UCSD-AML1 (cell line): ENCODE measurements around the gene LINC01488.

ENCODE experiments used
- DNase-seq: peaks from one replicate; lab custom pipeline; 2025; ENCODE audit not compliant: unreplicated experiment; lab: John Stamatoyannopoulos, UW

The LINC01488 gene

DNA sequence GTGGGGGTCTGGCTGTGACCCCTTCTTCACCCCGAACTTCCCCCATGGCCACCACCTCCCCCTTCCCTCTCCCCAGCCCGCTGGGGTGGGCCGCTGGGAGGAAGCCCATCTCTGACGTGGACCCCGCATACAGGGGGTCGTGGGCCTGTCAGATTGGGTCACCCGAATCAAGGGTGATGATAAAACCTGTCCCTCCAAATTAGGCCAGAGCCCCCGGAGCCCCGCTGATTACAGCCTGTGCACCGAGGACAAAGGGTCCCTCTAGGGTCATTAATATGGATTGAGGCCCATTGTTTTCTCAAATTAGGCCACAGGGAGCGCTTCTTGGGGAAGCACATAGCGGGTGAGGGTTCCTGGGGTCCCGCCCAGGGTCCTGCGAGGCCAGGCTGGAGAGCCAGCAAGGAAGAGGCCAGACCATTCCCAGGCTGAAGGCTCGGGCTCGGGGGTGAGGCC, 4.9 kb upstream of the LINC01488 start:
- no peak for DNase-seq

DNA sequence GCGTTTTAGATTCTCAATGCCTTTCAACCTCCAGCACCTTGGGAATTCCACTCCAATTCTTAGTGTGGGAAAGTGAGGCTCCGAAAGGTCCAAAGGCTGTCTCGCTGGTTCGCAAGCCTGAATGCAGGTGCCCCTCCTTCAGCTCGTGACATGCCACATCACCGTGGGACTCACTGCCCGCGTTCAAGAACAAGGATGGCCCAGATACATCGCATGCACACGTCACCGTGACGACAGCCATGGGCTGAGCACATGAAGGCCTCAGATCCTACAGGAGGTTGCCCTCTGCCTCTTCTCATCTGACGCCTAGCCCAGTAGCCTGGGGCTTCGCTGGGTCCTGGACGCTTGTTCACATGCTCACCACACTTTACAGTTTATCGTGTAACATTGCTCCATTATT, 4.4 kb upstream of the LINC01488 start:
- no peak for DNase-seq

DNA sequence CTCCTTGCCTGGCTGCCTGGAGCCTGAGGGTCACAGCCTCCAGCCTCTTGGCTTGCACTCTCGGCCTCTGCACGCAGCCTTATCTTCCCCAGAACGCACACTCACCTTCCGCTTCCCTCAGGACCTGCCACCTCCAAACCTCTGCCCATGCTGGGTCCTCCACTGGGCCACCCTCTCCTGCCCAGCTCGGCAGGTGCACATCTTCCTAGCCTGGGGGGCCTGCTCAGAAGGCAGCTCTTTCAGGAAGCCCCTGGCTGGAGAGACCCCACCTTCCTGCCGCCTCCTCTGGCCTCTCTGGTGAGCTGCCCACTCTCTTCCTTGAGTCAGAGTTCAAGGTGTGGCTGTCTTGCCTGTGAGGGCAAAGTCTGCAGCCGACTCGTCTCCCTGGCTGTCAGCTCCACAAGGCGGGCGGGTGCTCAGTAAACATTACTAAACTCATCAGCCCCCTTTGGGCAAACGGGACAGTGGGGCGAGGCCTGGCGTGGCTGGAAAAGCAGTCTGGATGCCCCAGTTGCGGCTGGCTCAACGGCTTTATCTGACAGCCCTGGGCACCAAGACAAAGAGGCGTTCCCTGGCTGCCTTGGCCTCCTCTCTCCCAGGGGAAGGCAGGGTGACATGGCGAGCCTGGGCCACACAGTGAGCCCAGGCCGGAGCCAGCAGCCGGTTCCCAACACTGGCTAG, 1.7 kb upstream of the LINC01488 start:
- no peak for DNase-seq

DNA sequence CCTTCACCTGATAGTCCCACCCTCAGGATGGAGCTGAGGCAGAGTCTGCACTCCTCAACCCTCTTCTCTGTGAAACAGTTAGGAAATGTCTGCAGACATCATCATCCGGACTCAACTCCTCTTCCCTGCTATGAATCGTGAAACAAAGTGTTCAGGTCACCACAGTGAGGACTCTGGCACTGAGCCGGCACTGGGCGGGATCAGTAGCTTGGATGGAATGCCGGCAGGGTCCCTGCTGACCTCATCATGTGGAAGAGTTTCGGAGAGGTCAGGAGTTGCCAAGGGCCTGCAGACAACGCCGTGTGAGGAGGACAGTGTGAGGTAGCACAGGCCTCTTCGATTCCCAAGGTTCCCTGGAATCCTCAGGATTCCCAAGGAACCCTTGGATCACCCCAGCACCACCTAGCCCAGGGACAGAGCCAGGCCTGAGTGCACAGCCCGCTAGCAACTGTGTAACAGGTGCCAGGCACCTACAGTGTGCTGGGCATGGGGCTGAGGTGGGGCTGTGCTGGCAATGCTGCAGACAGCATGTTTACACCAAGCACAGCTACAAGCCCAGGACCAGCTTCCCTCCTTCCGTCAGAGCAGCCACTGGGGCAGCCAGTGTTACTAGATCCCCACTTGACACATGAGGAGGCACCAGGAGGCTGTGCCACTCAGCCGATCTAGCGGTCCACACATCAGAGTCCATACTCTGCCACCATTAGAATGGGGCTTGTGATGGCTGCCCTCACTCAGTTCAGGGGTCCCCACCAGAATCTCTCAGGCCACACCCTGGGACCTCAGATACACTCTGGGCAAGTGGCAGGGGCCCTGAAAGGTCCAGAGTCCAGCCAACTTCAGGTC, 693 bp upstream of the LINC01488 start:
- DNase-seq: no peak

DNA sequence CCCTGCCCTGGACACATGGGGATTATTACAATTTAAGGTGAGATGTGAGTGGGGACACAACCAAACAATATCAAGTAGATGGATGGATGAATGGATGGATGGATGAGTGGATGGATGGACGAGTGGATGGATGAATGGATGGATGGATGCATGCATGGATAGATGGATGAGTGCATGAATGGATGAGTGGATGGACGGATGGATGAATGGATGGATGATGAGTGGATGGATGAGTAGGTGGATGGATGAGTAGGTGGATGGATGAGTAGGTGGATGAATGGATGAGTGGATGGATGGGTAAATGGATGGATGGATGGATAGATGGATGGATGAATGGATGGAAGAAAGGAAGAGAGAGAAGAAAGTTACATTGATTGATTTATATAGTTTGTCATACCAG, 859 bp downstream of the LINC01488 start:
- DNase-seq: no peak

DNA sequence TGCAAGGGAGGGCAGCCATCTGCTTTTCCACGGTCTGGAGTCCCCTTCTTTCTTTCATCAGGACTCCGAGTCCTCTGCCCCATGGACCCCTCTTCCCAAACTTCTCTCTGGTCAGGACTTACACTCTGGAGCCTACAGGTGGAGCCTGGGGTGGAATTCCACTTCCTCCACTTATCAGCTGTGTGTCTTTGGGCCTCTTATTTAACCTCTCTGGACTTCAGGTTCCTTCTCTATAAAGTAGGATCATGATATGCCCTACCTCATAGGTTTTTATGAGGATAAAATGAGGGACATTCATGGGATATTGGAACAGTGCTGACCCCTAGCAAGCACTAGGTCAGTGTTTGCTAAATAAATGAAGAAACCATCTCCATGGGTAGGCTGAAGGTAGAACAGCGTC, 1.7 kb downstream of the LINC01488 start:
- DNase-seq: no peak

DNA sequence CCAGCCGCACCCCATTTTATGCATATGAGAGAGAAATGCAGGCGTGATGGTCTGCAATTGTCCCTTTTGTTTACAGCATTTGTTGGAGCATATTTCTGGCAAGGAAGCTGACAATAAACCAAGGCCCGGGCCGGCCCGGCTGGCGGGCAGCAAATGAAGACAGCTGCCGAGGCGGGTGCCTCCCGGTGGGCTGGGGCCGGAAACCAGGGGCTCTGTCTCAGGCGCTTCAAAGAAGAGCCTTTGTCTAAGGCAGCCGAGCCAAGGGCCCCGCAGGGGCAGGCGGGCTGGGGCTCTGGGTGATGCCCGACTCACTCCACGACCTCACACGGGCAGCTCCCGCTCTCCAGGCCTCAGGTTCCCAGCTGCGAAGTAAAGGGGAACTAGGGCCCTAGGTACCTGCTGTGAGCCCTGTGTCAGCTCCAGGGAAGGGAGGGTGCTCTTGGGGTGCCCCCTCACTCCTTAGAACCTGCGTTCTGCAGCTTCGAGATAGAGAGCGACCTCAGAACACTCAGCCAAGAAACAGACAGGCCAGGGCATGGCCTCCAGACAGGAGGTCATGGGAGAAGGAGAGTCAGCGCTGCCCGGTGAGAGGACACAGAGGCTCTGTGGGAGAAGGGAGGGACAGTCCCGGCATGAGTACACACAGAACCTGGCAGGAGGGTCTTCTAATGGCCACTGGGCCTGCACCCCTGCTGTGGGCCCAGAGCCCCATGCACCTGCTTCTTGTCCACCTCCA, 2.4 kb downstream of the LINC01488 start:
- no peak for DNase-seq

DNA sequence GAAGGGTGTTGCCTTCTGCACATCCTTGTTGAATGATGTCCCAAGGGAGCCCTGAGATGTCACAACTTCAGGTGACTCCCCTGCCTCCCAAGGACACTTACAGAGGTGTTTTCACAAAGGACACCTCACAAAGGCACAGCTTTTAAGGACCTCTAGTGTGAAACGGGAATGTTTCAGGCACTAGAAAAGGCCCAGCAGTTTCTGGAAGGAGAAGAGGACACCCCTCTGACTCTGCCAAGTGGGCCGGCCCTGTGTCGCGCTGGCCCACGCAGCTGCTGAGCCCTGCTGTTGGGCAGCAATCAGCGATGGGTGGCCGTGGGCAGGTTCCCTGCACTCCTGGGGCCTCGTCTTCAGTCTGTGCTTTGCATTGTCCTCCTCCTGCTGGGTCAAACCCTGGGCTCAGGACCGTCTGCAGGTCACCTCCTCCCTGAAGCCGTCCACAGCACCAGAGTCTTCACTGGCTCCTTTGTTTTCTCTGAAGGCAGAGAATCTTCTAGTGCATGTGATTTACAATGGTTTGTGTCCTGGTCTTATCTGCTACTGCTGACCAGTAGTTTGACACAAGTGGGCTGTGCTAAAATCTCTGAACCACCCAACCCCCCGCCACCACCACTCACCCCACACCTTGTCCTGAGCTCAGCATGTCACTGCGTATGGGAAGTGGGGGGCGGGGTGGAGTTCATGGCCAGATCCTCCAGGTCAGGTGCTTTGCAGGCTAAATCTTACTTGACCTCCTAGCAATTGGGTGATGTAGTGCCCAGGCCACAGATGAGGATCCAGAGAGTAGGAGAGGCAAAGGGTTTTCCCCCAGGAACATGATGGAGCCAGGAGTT, 3.2 kb downstream of the LINC01488 start:
- no peak for DNase-seq

DNA sequence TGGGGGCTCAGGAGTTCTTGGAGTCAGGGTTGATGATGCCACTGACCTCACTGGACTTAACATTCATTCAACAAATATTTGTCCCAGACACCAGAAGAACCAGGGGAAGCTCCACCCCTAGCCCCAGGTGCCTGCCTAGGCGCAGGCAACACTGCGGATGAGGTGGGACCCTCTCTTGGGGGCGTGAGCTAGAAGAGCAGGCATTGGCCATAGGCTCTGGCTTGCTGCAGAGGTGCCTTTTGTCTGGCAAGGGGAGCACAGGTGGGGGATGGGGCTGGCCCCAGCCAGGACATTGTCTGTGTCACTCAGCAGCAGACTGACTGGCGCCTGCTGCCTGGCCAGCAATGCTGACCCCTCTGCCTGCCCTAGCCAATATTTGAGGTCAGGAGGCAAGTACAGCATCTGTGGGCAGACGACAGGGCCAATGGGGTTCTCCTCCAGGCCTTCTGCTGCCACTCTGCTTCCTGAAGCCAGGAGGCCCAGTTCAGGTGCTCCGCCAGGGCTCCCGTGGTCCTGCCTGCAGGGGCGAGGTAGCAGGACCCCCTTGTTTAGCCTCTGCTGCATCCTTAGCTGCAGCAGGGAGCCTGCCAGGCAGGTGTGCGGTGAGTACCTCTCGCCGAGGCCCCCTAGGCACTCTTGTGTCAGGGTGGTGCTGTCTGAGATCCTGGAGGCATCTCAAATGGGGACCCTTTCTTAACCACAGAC, 4.0 kb downstream of the LINC01488 start:
- no peak for DNase-seq

DNA sequence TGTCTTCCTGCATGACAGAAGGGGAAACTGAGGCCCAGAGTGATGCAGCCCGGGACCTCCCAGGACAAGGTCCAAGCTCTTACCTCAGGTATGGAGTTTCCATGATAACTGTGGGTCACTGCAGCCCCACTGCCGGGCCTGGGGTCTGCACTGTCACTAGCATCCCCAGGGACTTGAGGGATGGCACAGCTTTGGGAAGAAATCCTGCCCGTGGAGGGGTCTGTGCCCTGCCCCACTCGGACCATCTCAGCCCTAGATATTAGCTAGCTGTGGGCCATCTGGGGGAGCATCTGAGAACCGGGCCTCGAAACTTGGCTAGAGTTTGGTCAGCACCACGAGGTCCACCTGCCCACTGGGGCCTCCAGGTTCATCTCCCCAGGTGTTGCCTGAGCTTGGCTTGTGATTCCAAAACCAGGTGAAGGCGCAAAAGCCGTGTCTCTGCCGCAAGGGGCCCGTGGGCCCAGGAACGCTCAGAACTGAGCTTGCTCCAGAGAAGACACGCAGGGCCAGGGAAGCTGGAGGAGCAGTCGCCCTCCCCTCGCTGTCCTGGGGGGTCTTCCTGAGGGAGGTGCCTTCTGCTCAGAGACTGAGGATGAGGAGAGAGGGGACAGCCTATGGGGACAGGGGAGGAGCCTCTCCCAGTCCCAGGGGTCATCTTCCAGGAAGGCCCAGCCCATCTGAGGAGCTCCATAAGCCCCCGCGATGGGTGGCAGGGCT, 4.8 kb downstream of the LINC01488 start:
- DNase-seq: no peak

DNA sequence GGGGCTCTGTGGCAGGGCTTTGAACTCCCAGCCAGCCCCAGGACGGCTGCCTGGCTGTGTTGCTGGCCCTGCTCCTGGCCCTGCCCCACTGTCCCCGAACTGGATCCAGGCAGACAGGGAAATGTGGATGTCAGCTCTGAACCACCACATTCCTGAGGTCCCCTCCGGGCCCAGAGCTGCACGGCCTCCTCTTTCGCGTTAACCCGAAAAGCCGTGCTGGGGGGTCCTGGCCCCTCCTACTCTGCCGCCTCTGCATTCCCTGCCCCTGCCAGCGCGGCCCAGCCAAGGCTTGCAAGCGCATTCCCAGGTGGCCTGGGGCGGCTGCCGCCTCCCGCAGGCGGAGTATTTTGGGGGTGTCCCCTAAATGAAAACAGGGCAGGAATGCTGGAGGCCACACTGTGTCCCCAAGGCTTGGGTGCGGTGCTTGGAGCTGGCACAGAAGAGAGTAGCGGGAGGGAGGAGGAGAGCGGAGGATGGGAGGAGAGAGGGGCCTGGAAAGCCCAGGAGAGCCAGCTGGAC, 5.4 kb downstream of the LINC01488 start:
- no peak for DNase-seq

DNA sequence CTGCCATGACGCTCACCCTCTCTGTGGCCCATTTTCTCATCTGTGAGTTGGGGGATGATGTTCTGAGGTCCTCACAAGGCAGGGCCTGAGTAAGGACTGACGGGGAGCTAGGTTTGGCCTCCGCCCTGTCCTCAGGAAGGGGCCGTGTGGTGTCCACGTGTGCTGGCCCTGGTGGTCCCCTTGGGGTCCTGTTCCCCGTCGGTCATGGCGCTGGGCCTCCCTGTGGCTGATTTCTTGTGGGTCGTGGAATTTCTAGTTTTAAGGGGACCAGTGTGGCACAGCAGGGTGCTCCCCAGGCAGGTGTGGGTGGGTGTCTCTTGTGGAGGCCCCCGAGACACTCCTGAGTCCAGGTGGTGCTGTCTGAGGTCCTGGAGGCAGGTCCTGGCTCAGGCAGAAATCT, 5.9 kb downstream of the LINC01488 start:
- no peak for DNase-seq

DNA sequence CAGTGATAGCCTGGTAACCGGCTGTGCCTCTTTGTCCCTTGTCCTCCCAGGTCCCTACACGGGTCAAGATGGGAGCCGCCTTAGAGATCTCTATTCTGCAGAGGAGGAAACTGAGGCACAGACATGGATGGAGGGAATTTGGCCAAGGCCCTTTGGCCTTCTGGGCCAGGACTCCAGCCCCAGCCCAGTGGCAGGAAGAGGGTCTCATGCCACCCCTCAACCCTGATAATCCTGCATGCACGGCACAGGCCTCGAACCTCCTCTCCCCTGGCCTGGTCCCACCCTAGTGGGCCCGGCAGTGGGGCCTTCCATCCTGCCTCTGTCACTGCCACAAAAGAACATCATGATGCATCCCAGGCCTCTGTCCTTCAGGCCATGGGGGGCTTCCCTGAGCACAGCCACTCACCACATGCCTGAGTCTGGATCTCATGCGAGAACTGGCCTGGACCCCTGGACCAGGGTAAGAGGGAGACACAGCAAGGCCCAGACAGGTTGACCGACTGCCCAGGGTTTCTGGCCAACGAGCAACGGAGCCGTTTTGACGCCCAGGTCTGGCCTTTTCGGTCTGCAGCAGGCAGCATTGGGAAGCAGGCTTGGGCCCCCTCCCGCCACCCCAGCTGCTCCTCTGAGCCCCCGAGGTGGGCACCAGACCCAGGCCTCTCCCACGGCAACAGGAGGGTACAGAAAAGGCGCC, 6.5 kb downstream of the LINC01488 start:
- no peak for DNase-seq

DNA sequence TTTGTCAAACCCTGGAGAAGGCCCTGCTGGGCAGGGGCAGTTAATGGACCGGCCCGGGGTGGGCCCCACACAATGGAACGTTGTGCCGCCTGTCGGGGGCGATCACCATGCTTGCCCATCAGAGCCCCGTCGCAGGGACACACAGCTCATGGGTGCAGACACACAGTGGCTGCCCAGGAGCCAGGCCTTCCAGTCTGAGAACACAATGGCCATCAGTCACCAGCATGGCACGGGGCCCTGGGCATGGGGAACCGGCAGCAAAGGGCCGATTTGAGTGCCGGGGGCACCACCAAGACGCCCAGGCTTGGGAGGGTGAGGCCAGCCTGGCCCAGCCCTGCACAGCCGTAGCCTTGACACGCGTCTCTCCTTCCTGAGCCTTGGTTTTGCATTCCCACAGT, 7.1 kb downstream of the LINC01488 start:
- DNase-seq: no peak

DNA sequence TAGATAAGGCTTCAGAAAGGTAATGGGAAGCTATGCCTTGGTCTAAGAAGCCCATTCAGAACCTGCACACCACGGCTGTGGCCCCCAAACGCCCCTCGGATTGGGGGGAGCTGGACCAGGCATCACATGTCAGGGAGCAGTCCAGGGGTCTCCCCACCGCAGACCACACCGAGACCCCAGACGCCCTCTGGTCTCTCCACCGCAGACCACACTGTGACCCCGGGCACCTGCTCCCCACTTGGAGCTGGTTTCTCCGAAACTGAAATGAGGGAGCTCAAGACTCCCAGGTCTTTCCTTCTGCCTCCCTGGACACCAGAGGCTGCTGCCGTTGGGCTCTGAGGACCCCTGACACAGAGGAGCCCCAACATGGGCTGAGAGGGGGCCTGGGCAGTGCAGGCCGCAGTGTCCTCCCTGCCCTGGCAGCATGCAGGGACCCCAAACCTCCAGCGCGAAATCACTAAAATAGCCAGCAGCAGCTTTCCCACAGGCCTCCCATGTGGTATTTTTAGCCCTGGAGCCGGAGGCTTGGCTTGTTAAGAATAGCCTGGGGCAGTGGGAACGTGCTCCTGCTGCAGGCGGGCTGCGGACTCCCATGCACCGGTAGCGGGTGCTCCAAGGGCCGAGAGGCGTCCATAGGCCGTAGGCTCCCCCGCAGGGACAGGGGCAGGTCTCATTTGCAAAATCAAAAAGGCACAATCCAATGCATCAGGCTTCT, 7.7 kb downstream of the LINC01488 start:
- DNase-seq: no peak

DNA sequence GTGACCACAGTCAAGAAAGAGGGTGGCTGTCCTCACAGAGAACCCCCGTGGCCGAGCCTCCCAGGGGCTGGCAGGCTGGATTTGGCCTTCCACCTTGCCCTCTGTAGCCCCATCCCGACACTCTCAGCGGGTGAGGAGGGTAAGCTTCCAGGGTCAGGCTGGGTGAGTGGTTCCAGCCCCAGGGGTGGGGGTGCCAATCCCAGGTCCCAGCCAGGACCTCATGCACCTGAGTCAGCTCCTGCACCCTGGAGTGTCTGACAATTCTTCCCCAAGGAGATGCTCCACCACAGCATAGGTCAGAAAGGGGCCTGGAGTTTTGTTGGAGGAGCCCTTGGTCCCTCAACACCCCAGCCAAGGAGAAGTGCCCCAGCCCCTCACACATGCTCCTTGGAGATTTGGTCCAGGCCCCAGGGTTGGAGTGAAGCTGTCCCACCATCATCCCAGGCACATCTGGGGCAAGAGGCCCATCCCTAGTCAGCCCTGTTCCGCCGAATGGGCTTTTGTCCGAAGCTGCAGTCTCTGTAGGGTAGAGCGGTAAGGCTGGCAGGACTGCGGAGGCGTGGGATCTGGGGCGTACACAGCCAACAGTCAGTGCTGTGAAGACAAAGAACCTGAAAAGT, 8.4 kb downstream of the LINC01488 start:
- no peak for DNase-seq

DNA sequence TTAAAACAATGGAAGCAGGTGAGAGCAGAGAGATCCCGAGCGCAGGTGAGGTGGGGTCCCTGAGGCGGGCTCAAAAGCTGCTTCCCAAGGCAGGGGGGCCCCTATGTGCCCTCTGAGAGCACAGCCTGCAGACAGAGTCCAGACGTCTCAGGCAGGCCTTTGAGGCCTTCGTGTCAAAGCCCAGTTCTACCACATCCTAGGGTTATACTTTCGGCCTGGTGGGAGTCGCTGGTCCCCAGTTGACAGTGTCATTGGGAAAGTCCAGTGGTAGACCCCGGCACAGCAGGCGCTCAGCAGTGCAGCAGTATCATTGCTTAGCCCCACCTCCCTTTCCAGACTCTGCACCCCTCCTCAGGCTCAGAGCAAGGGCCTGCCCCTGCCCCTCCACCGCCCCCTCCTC, 9.1 kb downstream of the LINC01488 start:
- DNase-seq: no peak
